Measurements from ENCODE around the gene PFN3. TPM values are rescaled to one million over a fixed set of nuclear protein-coding genes. Genes with fewer than 3 reads are reported as not detected.

PFN3 gene
- total and polyA plus RNA-seq, 2 of the 13 experiments (the other 11 are each of a cell fraction or from before 2014, with no cell fraction given) = not detected

DNA sequence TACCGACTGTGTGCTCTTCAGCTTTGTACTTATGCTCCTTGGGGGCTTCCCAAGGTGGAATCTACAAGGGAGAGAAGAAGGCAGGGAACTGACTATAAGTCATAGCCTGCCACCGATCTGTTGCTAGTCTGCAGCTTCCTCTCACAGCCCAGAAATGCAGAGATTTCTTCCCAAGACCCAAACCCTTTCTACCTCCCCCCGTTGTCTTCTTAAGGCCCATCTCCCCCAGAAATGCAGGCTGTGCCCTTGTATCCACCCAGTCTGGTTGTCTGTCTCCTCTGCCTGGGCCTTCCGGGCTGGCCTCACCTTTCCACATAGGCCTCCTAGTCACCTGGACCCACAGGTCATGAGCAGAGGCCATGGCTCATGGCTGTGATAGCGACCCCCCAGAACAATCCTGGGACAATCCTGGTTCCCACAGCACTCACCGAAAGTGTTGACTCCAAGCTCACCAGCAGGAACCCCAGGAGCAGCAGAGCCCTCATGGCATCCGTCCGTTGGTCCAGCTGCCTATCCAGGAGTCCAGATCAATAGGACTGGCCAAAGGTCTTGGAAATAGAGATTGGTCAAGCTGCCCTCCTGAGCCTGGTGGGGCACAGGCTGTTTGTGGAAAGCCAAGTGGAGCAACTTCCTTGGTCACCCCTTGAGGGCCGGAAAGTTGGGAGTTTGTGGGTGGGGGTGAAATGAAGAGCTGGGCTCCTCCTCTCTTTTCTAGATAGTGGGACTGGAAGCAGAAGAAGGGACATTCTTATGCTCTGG is 8.8 kb upstream of the PFN3 start, which contains the start of gene F12 (continued):
- TF ChIP-seq, protein P1, sequence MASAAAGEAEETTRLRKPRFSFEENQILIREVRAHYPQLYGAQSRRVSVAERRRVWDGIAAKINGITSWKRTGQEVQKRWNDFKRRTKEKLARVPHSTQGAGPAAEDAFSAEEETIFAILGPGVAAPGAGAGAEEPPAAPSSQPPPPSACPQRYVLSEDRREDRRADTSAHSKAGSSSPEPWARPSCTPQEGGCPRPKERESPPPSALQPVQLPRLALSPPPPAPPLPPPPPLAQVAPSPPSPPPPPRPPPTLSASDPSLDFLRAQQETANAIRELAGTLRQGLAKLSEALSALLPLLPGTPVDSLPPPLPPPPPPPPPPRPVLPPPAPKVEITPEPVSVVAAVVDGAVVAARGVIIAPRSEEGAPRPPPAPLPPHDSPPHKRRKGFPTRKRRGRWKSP (CRISPR knock-in tag; IDR thresholded peaks at IDR 0.05) = 0 out of 2 replicates have a peak, but pooled peaks have one; percentile 34
- no peak for TF ChIP-seq TCF12 (IDR thresholded peaks at IDR 0.05)
- no peak for TF ChIP-seq TCF12 (CRISPR knock-in tag; IDR thresholded peaks at IDR 0.05)
- TF ChIP-seq ZNF891 (CRISPR knock-in tag; IDR thresholded peaks at IDR 0.05) = 0 out of 2 replicates have a peak, but pooled peaks have one; percentile 35
- TF ChIP-seq BHLHE40 (IDR thresholded peaks at IDR 0.05; ENCODE audit: low read length) = no peak
- TF ChIP-seq, protein P2, sequence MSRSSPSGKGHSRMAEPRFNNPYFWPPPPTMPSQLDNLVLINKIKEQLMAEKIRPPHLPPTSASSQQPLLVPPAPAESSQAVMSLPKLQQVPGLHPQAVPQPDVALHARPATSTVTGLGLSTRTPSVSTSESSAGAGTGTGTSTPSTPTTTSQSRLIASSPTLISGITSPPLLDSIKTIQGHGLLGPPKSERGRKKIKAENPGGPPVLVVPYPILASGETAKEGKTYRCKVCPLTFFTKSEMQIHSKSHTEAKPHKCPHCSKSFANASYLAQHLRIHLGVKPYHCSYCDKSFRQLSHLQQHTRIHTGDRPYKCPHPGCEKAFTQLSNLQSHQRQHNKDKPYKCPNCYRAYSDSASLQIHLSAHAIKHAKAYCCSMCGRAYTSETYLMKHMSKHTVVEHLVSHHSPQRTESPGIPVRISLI (CRISPR knock-in tag; IDR thresholded peaks at IDR 0.05; ENCODE audit: borderline replicate concordance) = no peak
- TF ChIP-seq, protein P3, sequence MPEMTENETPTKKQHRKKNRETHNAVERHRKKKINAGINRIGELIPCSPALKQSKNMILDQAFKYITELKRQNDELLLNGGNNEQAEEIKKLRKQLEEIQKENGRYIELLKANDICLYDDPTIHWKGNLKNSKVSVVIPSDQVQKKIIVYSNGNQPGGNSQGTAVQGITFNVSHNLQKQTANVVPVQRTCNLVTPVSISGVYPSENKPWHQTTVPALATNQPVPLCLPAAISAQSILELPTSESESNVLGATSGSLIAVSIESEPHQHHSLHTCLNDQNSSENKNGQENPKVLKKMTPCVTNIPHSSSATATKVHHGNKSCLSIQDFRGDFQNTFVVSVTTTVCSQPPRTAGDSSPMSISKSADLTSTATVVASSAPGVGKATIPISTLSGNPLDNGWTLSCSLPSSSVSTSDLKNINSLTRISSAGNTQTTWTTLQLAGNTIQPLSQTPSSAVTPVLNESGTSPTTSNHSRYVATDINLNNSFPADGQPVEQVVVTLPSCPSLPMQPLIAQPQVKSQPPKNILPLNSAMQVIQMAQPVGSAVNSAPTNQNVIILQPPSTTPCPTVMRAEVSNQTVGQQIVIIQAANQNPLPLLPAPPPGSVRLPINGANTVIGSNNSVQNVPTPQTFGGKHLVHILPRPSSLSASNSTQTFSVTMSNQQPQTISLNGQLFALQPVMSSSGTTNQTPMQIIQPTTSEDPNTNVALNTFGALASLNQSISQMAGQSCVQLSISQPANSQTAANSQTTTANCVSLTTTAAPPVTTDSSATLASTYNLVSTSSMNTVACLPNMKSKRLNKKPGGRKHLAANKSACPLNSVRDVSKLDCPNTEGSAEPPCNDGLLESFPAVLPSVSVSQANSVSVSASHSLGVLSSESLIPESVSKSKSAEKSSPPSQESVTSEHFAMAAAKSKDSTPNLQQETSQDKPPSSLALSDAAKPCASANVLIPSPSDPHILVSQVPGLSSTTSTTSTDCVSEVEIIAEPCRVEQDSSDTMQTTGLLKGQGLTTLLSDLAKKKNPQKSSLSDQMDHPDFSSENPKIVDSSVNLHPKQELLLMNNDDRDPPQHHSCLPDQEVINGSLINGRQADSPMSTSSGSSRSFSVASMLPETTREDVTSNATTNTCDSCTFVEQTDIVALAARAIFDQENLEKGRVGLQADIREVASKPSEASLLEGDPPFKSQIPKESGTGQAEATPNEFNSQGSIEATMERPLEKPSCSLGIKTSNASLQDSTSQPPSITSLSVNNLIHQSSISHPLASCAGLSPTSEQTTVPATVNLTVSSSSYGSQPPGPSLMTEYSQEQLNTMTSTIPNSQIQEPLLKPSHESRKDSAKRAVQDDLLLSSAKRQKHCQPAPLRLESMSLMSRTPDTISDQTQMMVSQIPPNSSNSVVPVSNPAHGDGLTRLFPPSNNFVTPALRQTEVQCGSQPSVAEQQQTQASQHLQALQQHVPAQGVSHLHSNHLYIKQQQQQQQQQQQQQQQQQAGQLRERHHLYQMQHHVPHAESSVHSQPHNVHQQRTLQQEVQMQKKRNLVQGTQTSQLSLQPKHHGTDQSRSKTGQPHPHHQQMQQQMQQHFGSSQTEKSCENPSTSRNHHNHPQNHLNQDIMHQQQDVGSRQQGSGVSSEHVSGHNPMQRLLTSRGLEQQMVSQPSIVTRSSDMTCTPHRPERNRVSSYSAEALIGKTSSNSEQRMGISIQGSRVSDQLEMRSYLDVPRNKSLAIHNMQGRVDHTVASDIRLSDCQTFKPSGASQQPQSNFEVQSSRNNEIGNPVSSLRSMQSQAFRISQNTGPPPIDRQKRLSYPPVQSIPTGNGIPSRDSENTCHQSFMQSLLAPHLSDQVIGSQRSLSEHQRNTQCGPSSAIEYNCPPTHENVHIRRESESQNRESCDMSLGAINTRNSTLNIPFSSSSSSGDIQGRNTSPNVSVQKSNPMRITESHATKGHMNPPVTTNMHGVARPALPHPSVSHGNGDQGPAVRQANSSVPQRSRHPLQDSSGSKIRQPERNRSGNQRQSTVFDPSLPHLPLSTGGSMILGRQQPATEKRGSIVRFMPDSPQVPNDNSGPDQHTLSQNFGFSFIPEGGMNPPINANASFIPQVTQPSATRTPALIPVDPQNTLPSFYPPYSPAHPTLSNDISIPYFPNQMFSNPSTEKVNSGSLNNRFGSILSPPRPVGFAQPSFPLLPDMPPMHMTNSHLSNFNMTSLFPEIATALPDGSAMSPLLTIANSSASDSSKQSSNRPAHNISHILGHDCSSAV (CRISPR knock-in tag; IDR thresholded peaks at IDR 0.05; ENCODE audit: borderline replicate concordance) = no peak
- 0 out of 2 replicates have a peak, but pooled peaks have one; percentile 43 for TF ChIP-seq ZNF343 (CRISPR knock-in tag; IDR thresholded peaks at IDR 0.05)
- TF ChIP-seq ZNF746 (CRISPR knock-in tag; IDR thresholded peaks at IDR 0.05) = 0 out of 2 replicates have a peak, but pooled peaks have one; percentile 17
- no peak for TF ChIP-seq EED (CRISPR knock-in tag; IDR thresholded peaks at IDR 0.05)
- 0 out of 2 replicates have a peak, but pooled peaks have one; percentile 13 for TF ChIP-seq KMT2A (CRISPR knock-in tag; IDR thresholded peaks at IDR 0.05)
- TF ChIP-seq SP1 (IDR thresholded peaks at IDR 0.05) = no peak
- TF ChIP-seq SP1 (CRISPR knock-in tag; IDR thresholded peaks at IDR 0.05) = no peak
- TF ChIP-seq, protein P4, sequence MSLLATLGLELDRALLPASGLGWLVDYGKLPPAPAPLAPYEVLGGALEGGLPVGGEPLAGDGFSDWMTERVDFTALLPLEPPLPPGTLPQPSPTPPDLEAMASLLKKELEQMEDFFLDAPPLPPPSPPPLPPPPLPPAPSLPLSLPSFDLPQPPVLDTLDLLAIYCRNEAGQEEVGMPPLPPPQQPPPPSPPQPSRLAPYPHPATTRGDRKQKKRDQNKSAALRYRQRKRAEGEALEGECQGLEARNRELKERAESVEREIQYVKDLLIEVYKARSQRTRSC (CRISPR knock-in tag; IDR thresholded peaks at IDR 0.05; ENCODE audit: low read depth) = no peak
- TF ChIP-seq, protein P5, sequence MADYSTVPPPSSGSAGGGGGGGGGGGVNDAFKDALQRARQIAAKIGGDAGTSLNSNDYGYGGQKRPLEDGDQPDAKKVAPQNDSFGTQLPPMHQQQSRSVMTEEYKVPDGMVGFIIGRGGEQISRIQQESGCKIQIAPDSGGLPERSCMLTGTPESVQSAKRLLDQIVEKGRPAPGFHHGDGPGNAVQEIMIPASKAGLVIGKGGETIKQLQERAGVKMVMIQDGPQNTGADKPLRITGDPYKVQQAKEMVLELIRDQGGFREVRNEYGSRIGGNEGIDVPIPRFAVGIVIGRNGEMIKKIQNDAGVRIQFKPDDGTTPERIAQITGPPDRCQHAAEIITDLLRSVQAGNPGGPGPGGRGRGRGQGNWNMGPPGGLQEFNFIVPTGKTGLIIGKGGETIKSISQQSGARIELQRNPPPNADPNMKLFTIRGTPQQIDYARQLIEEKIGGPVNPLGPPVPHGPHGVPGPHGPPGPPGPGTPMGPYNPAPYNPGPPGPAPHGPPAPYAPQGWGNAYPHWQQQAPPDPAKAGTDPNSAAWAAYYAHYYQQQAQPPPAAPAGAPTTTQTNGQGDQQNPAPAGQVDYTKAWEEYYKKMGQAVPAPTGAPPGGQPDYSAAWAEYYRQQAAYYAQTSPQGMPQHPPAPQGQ (CRISPR knock-in tag; IDR thresholded peaks at IDR 0.05; ENCODE audit: borderline replicate concordance) = no peak
- no peak for TF ChIP-seq ZNF207 (IDR thresholded peaks at IDR 0.05; ENCODE audit: borderline replicate concordance)

All from HepG2 (cell line).